Upper lobe of right lung (tissue), 1 donor: ENCODE measurements around the gene ANO4. TPM values are rescaled to one million over a fixed set of nuclear protein-coding genes. Genes with fewer than 3 reads are reported as not detected.
"Not testable (repeated sequence)": the region's sequence is repeated elsewhere in the genome, so short reads cannot be mapped to it uniquely, and the experiment has no call there.

Source experiments
- ATAC-seq: fragments of 200-7000 bp; cut with Tn5 transposase; one replicate; pipeline ENCODE4 v1.9.1; 2020; ENCODE audit warnings: mild to moderate bottlenecking, moderate library complexity
- DNase-seq: peaks from one replicate; pipeline ENCODE4 v3.0.0-alpha.2; 2020
- H3K27ac ChIP-seq: fragments of 200-600 bp; one replicate; pipeline ENCODE4 v1.8.0; 2022
- H3K27me3 ChIP-seq: fragments of 200-600 bp; one replicate; pipeline ENCODE4 v1.8.0; 2022; ENCODE audit warnings: mild to moderate bottlenecking
- H3K36me3 ChIP-seq: fragments of 200-600 bp; one replicate; pipeline ENCODE4 v1.8.0; 2022
- H3K4me1 ChIP-seq: fragments of 200-600 bp; one replicate; pipeline ENCODE4 v1.8.0; 2022
- H3K4me3 ChIP-seq: fragments of 200-600 bp; one replicate; pipeline ENCODE4 v1.8.0; 2022; ENCODE audit warnings: mild to moderate bottlenecking
- H3K9me3 ChIP-seq: fragments of 200-600 bp; one replicate; pipeline ENCODE4 v1.8.0; 2022
- intact Hi-C: fragments of 100-400 bp; cut with DNase I; formaldehyde crosslinking; loops from one replicate; pipeline ENCODE4 v1.11.0; 2022
- total RNA-seq: library from RNA; stranded (reverse); fragmentation: NEBNext Ultra II Directional; extraction: Animal tissue kit (Norgen Biotek cat#: 25700); gene quantifications from one replicate; pipeline ENCODE4 v1.2.1, GENCODE V29; 2021
- TF ChIP-seq, protein P1 (sequence below): fragments of 200-600 bp; IDR thresholded peaks from one replicate; pipeline ENCODE4 v1.8.0; 2022; ENCODE audit warnings: antibody characterized with exemption
- donor health status: DM: no; HTN: yes; CAD: no; lungs with severe emphysema.

ANO4 gene
- total RNA-seq, 1 donor from 2014 or later = 0.38 TPM

DNA sequence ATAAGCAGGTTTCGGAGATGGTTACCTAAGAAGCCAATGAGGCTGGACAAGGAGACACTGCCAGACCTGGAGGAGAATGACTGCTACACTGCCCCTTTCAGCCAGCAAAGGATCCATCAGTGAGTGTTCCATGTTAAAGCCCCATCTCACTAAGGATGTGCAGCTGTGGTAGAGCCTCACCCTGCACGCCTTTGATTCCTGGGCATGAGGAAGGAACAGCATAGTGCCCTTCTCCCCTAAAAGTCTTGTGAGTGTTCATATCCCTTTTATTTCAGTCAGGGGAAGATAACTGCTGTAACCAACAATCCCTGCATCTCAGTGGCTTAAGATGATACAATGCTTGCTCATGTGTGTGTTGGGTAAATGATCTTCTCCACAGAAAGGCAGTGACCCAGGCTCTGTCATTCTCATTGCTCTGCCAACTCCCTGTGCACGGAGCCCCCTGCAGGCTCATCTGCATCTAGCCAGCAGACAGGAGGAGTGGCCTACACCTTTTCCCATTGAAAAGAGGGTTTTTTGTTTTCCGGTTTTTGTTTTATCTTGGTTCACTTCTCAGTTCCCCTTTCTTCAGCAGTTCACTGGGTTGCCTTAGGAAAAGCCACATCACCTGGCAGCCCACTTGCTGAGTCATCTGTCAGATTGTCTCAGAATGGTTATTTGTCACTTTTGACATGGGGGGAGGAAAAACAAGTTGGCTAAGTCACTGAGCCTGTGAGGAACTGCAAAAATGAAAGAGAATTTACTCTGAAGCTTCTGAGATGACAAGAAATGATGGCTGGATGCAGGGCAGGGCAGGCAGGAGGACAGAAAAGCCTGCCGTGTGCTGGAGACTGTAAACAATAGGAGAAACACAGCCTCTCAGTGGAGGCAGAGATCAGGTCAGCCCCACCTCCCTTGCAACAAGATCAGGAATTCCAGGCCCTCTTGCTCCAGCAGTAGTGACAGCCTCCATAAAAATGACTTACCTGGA is 193.3 kb downstream of the ANO4 start:
- H3K27ac ChIP-seq = no peak overlapping the region
- TF ChIP-seq, protein P1, sequence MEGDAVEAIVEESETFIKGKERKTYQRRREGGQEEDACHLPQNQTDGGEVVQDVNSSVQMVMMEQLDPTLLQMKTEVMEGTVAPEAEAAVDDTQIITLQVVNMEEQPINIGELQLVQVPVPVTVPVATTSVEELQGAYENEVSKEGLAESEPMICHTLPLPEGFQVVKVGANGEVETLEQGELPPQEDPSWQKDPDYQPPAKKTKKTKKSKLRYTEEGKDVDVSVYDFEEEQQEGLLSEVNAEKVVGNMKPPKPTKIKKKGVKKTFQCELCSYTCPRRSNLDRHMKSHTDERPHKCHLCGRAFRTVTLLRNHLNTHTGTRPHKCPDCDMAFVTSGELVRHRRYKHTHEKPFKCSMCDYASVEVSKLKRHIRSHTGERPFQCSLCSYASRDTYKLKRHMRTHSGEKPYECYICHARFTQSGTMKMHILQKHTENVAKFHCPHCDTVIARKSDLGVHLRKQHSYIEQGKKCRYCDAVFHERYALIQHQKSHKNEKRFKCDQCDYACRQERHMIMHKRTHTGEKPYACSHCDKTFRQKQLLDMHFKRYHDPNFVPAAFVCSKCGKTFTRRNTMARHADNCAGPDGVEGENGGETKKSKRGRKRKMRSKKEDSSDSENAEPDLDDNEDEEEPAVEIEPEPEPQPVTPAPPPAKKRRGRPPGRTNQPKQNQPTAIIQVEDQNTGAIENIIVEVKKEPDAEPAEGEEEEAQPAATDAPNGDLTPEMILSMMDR = no peak
- DNase-seq (no peak), ATAC-seq (no peak)
- H3K9me3 ChIP-seq = no peaks in the 10 kb centered on the region
- H3K4me1 ChIP-seq = no peaks in the 10 kb centered on the region
- H3K36me3 ChIP-seq = no peaks in the 10 kb centered on the region
- no peak overlapping the region for H3K4me3 ChIP-seq
- H3K27me3 ChIP-seq = no peaks in the 10 kb centered on the region
- intact Hi-C loops = no loop called here

DNA sequence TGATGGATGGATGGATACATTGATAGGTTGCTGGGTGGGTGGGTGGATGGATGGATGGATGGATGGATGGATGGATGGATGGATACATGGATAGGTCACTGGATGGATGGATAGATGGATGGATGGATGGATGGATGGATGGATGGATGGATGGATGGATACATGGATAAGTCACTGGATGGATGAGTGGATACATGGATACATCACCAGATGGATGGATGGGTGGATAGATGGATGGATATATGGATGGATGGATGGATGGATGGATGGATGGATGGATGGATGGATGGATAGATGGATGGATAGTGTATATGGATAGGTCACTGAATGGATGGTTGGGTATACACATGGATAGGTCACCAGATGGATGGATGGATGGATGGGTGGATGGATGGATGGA is 194.9 kb downstream of the ANO4 start:
- H3K4me1 ChIP-seq, H3K27me3 ChIP-seq, H3K9me3 ChIP-seq, H3K36me3 ChIP-seq, intact Hi-C loops, H3K4me3 ChIP-seq, DNase-seq, H3K27ac ChIP-seq, ATAC-seq: not testable (repeated sequence)

DNA sequence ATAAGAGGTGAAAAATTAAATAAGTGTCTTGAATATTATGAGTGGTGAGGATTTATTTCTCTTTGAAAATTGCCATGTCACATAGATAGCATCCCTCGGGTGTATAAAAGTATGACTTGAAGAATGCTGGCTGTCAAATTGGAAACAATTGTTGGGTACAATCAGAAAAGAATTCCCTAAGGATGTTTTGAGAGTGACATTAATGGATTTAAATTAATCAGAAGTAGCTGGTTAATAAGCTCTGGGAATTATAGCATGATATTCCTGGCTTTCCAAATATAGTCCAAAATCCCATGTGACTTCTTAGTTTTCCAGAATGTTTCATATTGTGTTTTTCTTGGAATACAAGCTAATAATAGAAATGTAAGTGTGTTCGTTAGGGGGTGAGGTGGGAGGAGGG is 196.5 kb downstream of the ANO4 start:
- Histone ChIP-seq H3K9me3 (no peaks in the 10 kb centered on the region), H3K36me3 (no peaks in the 10 kb centered on the region), H3K4me1 (no peaks in the 10 kb centered on the region), H3K4me3 (no peak overlapping the region), H3K27ac (no peak overlapping the region), H3K27me3 (no peaks in the 10 kb centered on the region)
- TF ChIP-seq, protein P1 = no peak
- ATAC-seq = no peak
- DNase-seq = no peak
- intact Hi-C loops = no loop called here

DNA sequence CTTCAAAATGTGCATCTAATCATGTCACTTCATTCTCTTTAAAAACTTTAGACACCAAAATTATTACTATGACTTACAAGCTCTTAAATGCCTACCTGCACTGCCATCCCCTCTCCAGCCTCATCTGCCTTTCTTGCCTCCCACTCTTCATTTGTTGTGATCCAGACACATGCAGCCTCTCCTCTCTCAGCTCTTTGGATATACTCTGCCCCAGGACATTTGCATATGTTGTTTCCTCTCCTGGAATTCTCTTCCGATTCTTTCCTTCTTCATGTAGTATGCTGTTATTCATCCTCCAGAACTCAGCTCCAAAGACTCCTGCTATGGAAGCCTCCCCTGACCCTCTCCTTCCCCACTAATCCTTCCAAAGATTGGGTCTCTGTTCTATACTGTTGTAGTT is 197.6 kb downstream of the ANO4 start:
- Histone ChIP-seq H3K36me3 (no peaks in the 10 kb centered on the region), H3K4me3 (no peak overlapping the region), H3K4me1 (no peaks in the 10 kb centered on the region), H3K27ac (no peak overlapping the region), H3K27me3 (no peaks in the 10 kb centered on the region), H3K9me3 (no peaks in the 10 kb centered on the region)
- intact Hi-C loops = no loop called here
- TF ChIP-seq, protein P1 = no peak
- DNase-seq (no peak), ATAC-seq (no peak)

DNA sequence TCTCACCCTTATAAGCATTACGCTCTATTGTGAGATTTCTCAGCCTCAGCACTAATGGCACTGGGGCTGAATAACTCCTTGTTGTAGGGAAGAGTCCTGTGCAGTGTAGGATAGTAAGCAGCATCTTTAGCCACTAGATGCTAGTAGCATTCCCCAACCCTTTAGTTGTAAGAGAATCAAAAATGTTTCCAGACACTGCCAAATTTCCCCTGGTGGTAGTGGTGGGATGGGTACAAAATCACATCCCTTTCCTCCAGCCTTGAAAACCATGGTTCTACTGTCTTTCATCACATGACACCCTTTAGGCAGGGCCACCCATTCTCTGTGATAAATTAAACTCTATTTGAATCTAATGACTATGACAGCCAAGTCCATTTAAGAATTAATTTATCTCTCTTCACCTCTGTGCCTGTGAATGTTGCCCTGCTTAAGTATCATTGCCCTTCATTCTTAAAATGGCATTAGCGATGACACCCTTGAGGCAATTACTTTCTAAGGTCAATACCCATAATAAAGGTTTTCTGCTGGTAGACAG is 199.4 kb downstream of the ANO4 start:
- Histone ChIP-seq H3K27ac (no peak overlapping the region), H3K27me3 (no peaks in the 10 kb centered on the region), H3K4me1 (no peaks in the 10 kb centered on the region), H3K9me3 (no peaks in the 10 kb centered on the region), H3K36me3 (no peaks in the 10 kb centered on the region), H3K4me3 (no peak overlapping the region)
- no peak for ATAC-seq
- DNase-seq = no peak
- TF ChIP-seq, protein P1 = no peak
- intact Hi-C loops = no loop called here

DNA sequence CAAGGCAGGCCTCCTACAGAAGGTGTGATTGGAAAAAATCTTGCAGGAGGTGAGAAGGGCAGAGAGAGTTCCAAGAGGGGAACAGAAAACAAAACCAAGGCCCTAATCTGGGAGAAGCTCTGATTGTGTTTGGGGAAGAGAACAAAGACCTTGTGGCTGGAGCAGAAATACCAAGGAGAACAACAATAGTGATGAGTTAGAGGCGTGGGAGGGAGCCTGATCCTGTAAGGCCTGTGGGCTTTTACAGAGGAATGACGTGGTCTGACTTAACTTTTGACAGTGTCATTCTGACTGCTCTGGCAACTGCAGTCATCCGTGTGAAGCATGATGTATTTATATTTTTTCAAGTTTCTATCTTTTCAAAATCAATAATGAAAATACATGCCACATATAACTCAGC is 200.6 kb downstream of the ANO4 start:
- no peak for ATAC-seq
- Histone ChIP-seq H3K4me1 (no peaks in the 10 kb centered on the region), H3K4me3 (no peak overlapping the region), H3K27me3 (no peaks in the 10 kb centered on the region), H3K27ac (no peak overlapping the region), H3K36me3 (no peaks in the 10 kb centered on the region), H3K9me3 (no peaks in the 10 kb centered on the region)
- intact Hi-C loops = no loop called here
- DNase-seq = no peak
- TF ChIP-seq, protein P1 = no peak
